K562 (cell line): Measurements from ENCODE around the gene METTL25B. TPM values are rescaled to one million over a fixed set of nuclear protein-coding genes. Genes with fewer than 3 reads are reported as not detected.
A peak's percentile ranks its signal among the peaks of the same experiment; 100 is the strongest.

Experiments
- CHD1 ChIP-seq: fragments of 200-600 bp; sonication (generic); IDR thresholded peaks from one replicate; pipeline ENCODE4 v1.6.1; 2012; ENCODE audit warnings: mild to moderate bottlenecking, moderate library complexity, low read length, inconsistent platforms
- E2F3 ChIP-seq: fragments of 250-450 bp; sonication (Bioruptor Pico); IDR thresholded peaks from 2 replicates; pipeline ENCODE4 v1.4.0; 2020; ENCODE audit warnings: mild to moderate bottlenecking
- FOXM1 ChIP-seq, 2 experiments: fragments of 450-650 bp in 1 of 2; sonication (generic) in 1 of 2; formaldehyde crosslinking in 1 of 2; IDR thresholded peaks; 2 replicates each; pipeline versions ENCODE4 v1.6.1 to v1.9.0; 2017 to 2022; ENCODE audit warnings: low read depth in 2 of 2, mild to moderate bottlenecking in 2 of 2, missing genetic modification reagents in 1 of 2, moderate library complexity in 1 of 2
- HNRNPK ChIP-seq: fragments of 200-400 bp; formaldehyde crosslinking; IDR thresholded peaks from one replicate; pipeline ENCODE4 v1.6.1; 2018; ENCODE audit warnings: mild to moderate bottlenecking, low read depth, low read length; ENCODE audit not compliant: poor library complexity, severe bottlenecking
- HSF4 ChIP-seq: fragments of 250-450 bp; sonication (Bioruptor Pico); IDR thresholded peaks from 2 replicates; pipeline ENCODE4 v2.1.2; 2022; ENCODE audit warnings: mild to moderate bottlenecking, moderate library complexity, borderline replicate concordance
- JUN ChIP-seq, 2 experiments: sonication (generic) in 1 of 2; formaldehyde crosslinking in 1 of 2; IDR thresholded peaks; 2 replicates each; pipeline versions ENCODE4 v1.6.1 to v1.8.0; 2012 to 2022; ENCODE audit warnings: borderline replicate concordance in 2 of 2, mild to moderate bottlenecking in 2 of 2, improper control_type of control experiment in 1 of 2, low read depth in 1 of 2, low read length in 1 of 2, missing genetic modification reagents in 1 of 2
- JUNB ChIP-seq: fragments of 450-650 bp; formaldehyde crosslinking; conservative IDR thresholded peaks from 2 replicates; pipeline ENCODE4 v1.4.0; 2020; ENCODE audit warnings: mild to moderate bottlenecking
- KDM1A ChIP-seq, 2 experiments: fragments of 450-650 bp; IDR thresholded peaks; 2 replicates each; pipeline ENCODE4 v1.6.1; 2016; ENCODE audit warnings: mild to moderate bottlenecking in 2 of 2
- MTA1 ChIP-seq: fragments of 450-650 bp; IDR thresholded peaks from 2 replicates; pipeline ENCODE4 v1.6.1; 2017; ENCODE audit warnings: borderline replicate concordance
- NCOA1 ChIP-seq: fragments of 450-650 bp; IDR thresholded peaks from 2 replicates; pipeline ENCODE4 v1.6.1; 2016; ENCODE audit warnings: low read depth
- NFIC ChIP-seq: fragments of 450-650 bp; IDR thresholded peaks from 2 replicates; pipeline ENCODE4 v1.6.1; 2017; ENCODE audit warnings: mild to moderate bottlenecking, inconsistent platforms
- NFYB ChIP-seq: IDR thresholded peaks from 2 replicates; pipeline ENCODE4 v1.6.1; 2011; ENCODE audit warnings: mild to moderate bottlenecking, moderate library complexity; ENCODE audit not compliant: insufficient read length; ENCODE audit errors: extremely low read depth
- NONO ChIP-seq, 2 experiments: fragments of 200-400 bp in 1 of 2; fragments of 450-650 bp in 1 of 2; formaldehyde crosslinking in 1 of 2; IDR thresholded peaks; 2 replicates each; pipeline ENCODE4 v1.6.1; 2017; ENCODE audit warnings: low read depth in 2 of 2, mild to moderate bottlenecking in 2 of 2, moderate library complexity in 2 of 2, low read length in 1 of 2
- NUFIP1 ChIP-seq: fragments of 450-650 bp; IDR thresholded peaks from 2 replicates; pipeline ENCODE4 v1.6.1; 2018; ENCODE audit not compliant: partially characterized antibody
- PML ChIP-seq: IDR thresholded peaks from 2 replicates; pipeline ENCODE4 v1.6.1; 2012; ENCODE audit warnings: low read length, inconsistent platforms
- POLR2B ChIP-seq: fragments of 450-650 bp; IDR thresholded peaks from 2 replicates; pipeline ENCODE4 v1.6.1; 2018; ENCODE audit warnings: low read depth; ENCODE audit not compliant: partially characterized antibody
- SAP30 ChIP-seq: fragments of 200-600 bp; sonication (generic); IDR thresholded peaks from 2 replicates; pipeline ENCODE4 v1.6.1; 2012; ENCODE audit warnings: borderline replicate concordance, low read depth, mild to moderate bottlenecking, moderate library complexity, low read length, control low read depth, inconsistent platforms; ENCODE audit not compliant: insufficient read depth, poor library complexity, severe bottlenecking
- SNRNP70 ChIP-seq: fragments of 200-400 bp; formaldehyde crosslinking; optimal IDR thresholded peaks from 2 replicates; pipeline ENCODE3; 2017; ENCODE audit warnings: low read depth, low read length
- SRSF9 ChIP-seq: fragments of 200-400 bp; formaldehyde crosslinking; IDR thresholded peaks from 2 replicates; pipeline ENCODE4 v1.6.1; 2017; ENCODE audit warnings: low read depth, low read length, borderline replicate concordance
- STAT5B ChIP-seq: fragments of 250-450 bp; sonication (Bioruptor Pico); IDR thresholded peaks from 2 replicates; pipeline ENCODE4 v1.8.0; 2021; ENCODE audit warnings: mild to moderate bottlenecking, inconsistent platforms
- TAL1 ChIP-seq: fragments of 450-650 bp; IDR thresholded peaks from 2 replicates; pipeline ENCODE4 v1.6.1; 2016; ENCODE audit warnings: mild to moderate bottlenecking
- TCFL5 ChIP-seq: fragments of 250-450 bp; sonication (Bioruptor Pico); conservative IDR thresholded peaks from 2 replicates; pipeline ENCODE4 v1.6.1; 2021; ENCODE audit warnings: mild to moderate bottlenecking, moderate library complexity, matching md5 sums
- ZC3H8 ChIP-seq: fragments of 450-650 bp; IDR thresholded peaks from 2 replicates; pipeline ENCODE4 v1.6.1; 2017
- ZNF778 ChIP-seq: fragments of 450-650 bp; formaldehyde crosslinking; IDR thresholded peaks from 2 replicates; pipeline ENCODE4 v1.4.0; 2020; ENCODE audit warnings: mild to moderate bottlenecking, moderate library complexity
- polyA plus RNA-seq, 8 experiments: library from polyadenylated mRNA; depleted of rRNA in 4 of 8; stranded (reverse) in 5 of 8; unstranded in 3 of 8; fragments of >200 nt; fragmentation: Nextera tagmentation in 2 of 8; fragmentation: Illumina TruSeq in 1 of 8; extraction: Ambion mirVana in 2 of 8; extraction: Trizol in 1 of 8; gene quantifications; 2 replicates each; pipeline versions ENCODE4 v1.2.1 to v1.2.3, GENCODE V29; 2011 to 2014; ENCODE audit warnings: inconsistent platforms in 1 of 8, missing spikeins in 1 of 8
- total RNA-seq, 7 experiments: library from RNA; depleted of rRNA in 6 of 7; stranded (reverse); fragments of >200 nt in 6 of 7; fragmentation: Illumina TruSeq in 2 of 7; extraction: Trizol in 2 of 7; gene quantifications; 2 replicates each; pipeline versions ENCODE4 v1.2.1 to v1.2.3, GENCODE V29; 2011 to 2021; ENCODE audit warnings: low replicate concordance in 1 of 7
- TF ChIP-seq, protein P1 (sequence below): fragments of 450-650 bp; IDR thresholded peaks from 2 replicates; pipeline ENCODE4 v1.6.1; 2017; ENCODE audit warnings: mild to moderate bottlenecking, moderate library complexity
- TF ChIP-seq, protein P2 (sequence below): sonication (generic); formaldehyde crosslinking; IDR thresholded peaks from 2 replicates; pipeline ENCODE4 v1.8.0; 2022; ENCODE audit warnings: mild to moderate bottlenecking, missing genetic modification reagents

The METTL25B gene
- total and polyA plus RNA-seq, 9 of the 15 experiments (the other 6 are each of a cell fraction or from before 2014, with no cell fraction given), result 7.7 to 48.3 (median 33.1) TPM

DNA sequence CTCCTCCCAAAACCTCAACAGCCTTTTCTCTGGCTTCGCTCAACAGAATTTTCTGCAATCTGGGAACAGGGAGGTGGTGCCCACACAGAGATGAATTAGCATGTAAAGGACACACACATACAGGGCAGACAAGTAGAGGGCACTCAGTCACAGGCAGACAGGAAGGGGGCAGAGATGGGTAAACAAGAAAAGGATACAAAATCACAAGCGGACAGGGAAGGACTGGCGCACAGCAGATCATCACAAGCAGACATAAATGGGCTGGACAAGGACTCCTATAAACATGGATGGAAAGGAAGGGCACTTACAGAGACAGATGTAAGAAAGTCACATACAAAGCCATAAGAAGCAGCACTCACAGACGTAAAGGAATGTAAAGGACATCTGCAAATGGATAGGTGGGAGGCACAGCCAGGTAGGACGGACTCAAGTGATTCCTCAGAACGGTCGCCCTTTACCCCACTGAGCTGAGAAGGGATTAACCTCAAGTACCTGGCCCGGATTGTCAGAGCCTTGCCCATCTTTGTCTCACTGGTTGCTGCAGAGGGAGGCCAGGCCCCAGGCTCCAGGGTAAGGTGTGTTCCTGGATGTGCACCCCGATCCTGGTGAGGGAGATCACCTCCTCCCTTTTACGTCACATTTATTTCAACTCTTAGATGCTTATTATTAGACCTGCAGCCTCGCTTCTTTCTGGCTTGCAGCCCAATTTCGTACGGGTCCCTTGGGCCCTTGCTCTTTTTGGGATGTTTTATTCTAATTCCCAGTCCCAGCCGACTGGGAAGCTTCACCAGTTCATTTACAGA is 38.2 kb downstream of the METTL25B start (continued):
- TF ChIP-seq JUN (IDR thresholded peaks at IDR 0.05; ENCODE audit: borderline replicate concordance, low read depth, low read length) (no peak), JUN (CRISPR knock-in tag; IDR thresholded peaks at IDR 0.05; ENCODE audit: borderline replicate concordance) (0 out of 2 replicates have a peak, but pooled peaks have one; percentile 48), CHD1 (peak; percentile 30), FOXM1 (IDR thresholded peaks at IDR 0.05; ENCODE audit: low read depth) (peak; percentile 60; the same call in 1 of the 2 replicates), FOXM1 (CRISPR knock-in tag; IDR thresholded peaks at IDR 0.05; ENCODE audit: low read depth) (no peak), TCFL5 (CRISPR knock-in tag) (no peak), POLR2B (peak; percentile 20), JUNB (no peak), SRSF9 (no peak), STAT5B (CRISPR knock-in tag) (no peak), SAP30 (peak; percentile 59), SNRNP70 (no peak), HNRNPK (no peak), MTA1 (0 out of 2 replicates have a peak, but pooled peaks have one; percentile 40), ZC3H8 (no peak), NFYB (no peak), NFIC (peak; percentile 65), KDM1A (IDR thresholded peaks at IDR 0.05) (no peak), PML (peak; percentile 0; the same call in 1 of the 2 replicates), NONO (IDR thresholded peaks at IDR 0.05; ENCODE audit: low read depth in 2 of 2, low read length in 1 of 2) (peak in 1 of 2 experiments; percentile 3; a peak in 1 of 4 replicates), E2F3 (CRISPR knock-in tag) (no peak), TAL1 (peak; percentile 6; the same call in 1 of the 2 replicates), NUFIP1 (no peak), HSF4 (CRISPR knock-in tag) (0 out of 2 replicates have a peak, but pooled peaks have one; percentile 27), NCOA1 (0 out of 2 replicates have a peak, but pooled peaks have one; percentile 30), ZNF778 (CRISPR knock-in tag) (no peak)
- TF ChIP-seq, protein P1, sequence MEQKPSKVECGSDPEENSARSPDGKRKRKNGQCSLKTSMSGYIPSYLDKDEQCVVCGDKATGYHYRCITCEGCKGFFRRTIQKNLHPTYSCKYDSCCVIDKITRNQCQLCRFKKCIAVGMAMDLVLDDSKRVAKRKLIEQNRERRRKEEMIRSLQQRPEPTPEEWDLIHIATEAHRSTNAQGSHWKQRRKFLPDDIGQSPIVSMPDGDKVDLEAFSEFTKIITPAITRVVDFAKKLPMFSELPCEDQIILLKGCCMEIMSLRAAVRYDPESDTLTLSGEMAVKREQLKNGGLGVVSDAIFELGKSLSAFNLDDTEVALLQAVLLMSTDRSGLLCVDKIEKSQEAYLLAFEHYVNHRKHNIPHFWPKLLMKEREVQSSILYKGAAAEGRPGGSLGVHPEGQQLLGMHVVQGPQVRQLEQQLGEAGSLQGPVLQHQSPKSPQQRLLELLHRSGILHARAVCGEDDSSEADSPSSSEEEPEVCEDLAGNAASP, result no peak
- TF ChIP-seq, protein P2, sequence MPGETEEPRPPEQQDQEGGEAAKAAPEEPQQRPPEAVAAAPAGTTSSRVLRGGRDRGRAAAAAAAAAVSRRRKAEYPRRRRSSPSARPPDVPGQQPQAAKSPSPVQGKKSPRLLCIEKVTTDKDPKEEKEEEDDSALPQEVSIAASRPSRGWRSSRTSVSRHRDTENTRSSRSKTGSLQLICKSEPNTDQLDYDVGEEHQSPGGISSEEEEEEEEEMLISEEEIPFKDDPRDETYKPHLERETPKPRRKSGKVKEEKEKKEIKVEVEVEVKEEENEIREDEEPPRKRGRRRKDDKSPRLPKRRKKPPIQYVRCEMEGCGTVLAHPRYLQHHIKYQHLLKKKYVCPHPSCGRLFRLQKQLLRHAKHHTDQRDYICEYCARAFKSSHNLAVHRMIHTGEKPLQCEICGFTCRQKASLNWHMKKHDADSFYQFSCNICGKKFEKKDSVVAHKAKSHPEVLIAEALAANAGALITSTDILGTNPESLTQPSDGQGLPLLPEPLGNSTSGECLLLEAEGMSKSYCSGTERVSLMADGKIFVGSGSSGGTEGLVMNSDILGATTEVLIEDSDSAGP (CRISPR knock-in tag), result peak; percentile 91; the same call in 1 of the 2 replicates
